Thyroid gland (tissue), 4 donors: ENCODE measurements around the gene RNU11. TPM values are rescaled to one million over a fixed set of nuclear protein-coding genes. Genes with fewer than 3 reads are reported as not detected.
"Not testable (repeated sequence)": the region's sequence is repeated elsewhere in the genome, so short reads cannot be mapped to it uniquely, and the experiment has no call there.

Source experiments
- DNase-seq, 2 donors: peaks; one replicate each; pipeline ENCODE4 v3.0.0-alpha.2; 2019
- H3K27ac ChIP-seq, 3 donors: fragments of 200-600 bp; sonication (generic); 1 replicate in 2 of 3; 2 replicates in 1 of 3; pipeline ENCODE4 v1.5.1; 2016 to 2019; ENCODE audit warnings: mild to moderate bottlenecking in 1 of 3, moderate library complexity in 1 of 3
- H3K27me3 ChIP-seq: fragments of 200-600 bp; sonication (generic); one replicate; pipeline ENCODE4 v1.5.1; 2019
- H3K36me3 ChIP-seq, 2 donors: fragments of 200-600 bp; sonication (generic); one replicate each; pipeline ENCODE4 v1.5.1; 2016 to 2019
- H3K4me1 ChIP-seq, 2 donors: fragments of 200-600 bp; sonication (generic); one replicate each; pipeline ENCODE4 v1.5.1; 2017 to 2019
- H3K4me3 ChIP-seq, 3 donors: fragments of 200-600 bp; sonication (generic); replicated peaks in 1 of 3; 1 replicate in 2 of 3; 2 replicates in 1 of 3; pipeline ENCODE4 v1.5.1; 2016; ENCODE audit warnings: mild to moderate bottlenecking in 1 of 3
- H3K9me3 ChIP-seq: fragments of 200-600 bp; sonication (generic); one replicate; pipeline ENCODE4 v1.5.1; 2017
- CTCF ChIP-seq, 6 experiments: fragments of 200-600 bp in 3 of 6; fragments of 450-650 bp in 3 of 6; sonication (generic) in 3 of 6; IDR thresholded peaks; one replicate each; pipeline ENCODE4 v1.5.1; 2016 to 2019; ENCODE audit warnings: antibody characterized with exemption in 6 of 6, mild to moderate bottlenecking in 2 of 6, inconsistent platforms in 1 of 6, moderate library complexity in 1 of 6
- POLR2A ChIP-seq, 2 donors: fragments of 450-650 bp; IDR thresholded peaks; one replicate each; pipeline ENCODE4 v1.6.1; 2017; ENCODE audit warnings: antibody characterized with exemption in 2 of 2, mild to moderate bottlenecking in 2 of 2, moderate library complexity in 1 of 2
- WGBS, 2 donors: methylation state at CpG; one replicate each; pipeline ENCODE4 v1.1.5; 2017; 5-methylcytosine and 5-hydroxymethylcytosine counted together
- intact Hi-C: fragments of 100-400 bp; cut with DNase I; formaldehyde crosslinking; loops from one replicate; pipeline ENCODE4 v1.15.1; 2023
- total RNA-seq, 4 donors: library from RNA; depleted of rRNA; stranded (reverse); fragments of >200 nt; gene quantifications; one replicate each; pipeline ENCODE4 v1.2.3, GENCODE V29; 2016

The RNU11 gene
- total RNA-seq, 4 donors from 2014 or later = not detected

DNA sequence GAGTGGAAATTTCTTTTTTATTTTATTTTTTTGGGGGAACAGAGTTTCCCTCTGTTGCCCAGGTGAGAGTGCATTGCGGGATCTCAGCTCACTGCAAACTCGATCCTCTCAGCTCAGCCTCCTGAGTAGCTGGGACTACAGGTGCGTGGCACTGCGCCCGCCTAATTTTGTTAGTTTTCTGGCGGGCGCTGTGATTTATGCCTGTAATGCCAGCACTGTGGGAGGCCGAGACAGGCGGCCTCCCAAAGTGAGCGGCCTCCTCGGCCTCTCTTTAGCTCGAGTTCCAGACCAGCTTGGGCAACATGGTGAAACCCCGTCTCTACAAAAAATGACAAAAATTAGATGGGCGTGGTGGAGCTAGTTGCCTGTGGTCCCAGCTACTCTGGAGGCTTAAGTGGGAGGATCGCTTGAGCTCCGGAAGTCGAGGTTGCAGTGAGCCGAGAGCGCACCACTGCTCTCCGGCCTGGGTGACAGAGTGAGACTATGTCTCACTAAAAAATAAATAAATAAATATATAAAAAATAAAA lies 22.9 kb downstream of the RNU11 start:
- Histone ChIP-seq H3K36me3 (no peaks in the 10 kb centered on the region), H3K4me3 (no peak overlapping the region), H3K9me3 (no peaks in the 10 kb centered on the region), H3K27me3 (no peaks in the 10 kb centered on the region), H3K27ac (no peak overlapping the region), H3K4me1 (peaks cover 9 to 16% of the 10 kb centered on the region in 2 donors)
- 95 to 96% methylated on average over 20 of the region's 20 CpGs for WGBS, 2 donors
- no peak for DNase-seq
- intact Hi-C loops = no loop called here
- TF ChIP-seq POLR2A (IDR thresholded peaks at IDR 0.05) (no peak), CTCF (IDR thresholded peaks at IDR 0.05) (no peak)

- H3K4me1 ChIP-seq, H3K36me3 ChIP-seq: not testable (repeated sequence)
These were observed 24.6 kb downstream of the RNU11 start for GRCh38 chr1:28672971-28673370.

DNA sequence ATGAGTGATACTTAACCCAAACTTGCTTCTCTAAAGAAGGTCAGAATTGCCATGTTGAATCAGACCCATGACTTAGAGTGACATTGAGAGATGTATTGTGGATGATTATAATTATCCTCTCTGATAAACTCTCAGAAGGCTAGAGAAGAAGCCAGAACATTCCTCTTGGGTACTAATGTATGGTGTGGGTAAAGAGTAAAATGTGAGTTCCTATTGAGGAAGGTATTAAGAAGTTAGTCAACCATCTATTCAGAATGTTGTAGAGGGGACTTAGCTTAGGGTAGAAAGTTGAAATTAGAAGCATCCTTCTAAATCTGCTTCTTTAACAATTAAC lies 27.5 kb downstream of the RNU11 start:
- Histone ChIP-seq H3K9me3 (no peaks in the 10 kb centered on the region), H3K27me3 (no peaks in the 10 kb centered on the region), H3K36me3 (no peaks in the 10 kb centered on the region), H3K4me3 (no peak overlapping the region), H3K4me1 (no peaks in the 10 kb centered on the region), H3K27ac (no peak overlapping the region)
- no peak for DNase-seq
- intact Hi-C loops = no loop called here
- TF ChIP-seq POLR2A (IDR thresholded peaks at IDR 0.05) (no peak), CTCF (IDR thresholded peaks at IDR 0.05) (no peak)

More at GRCh38 chr1:28672971-28673370, 24.6 kb downstream of the RNU11 start:
- H3K27me3 ChIP-seq, intact Hi-C loops, H3K27ac ChIP-seq, H3K9me3 ChIP-seq, H3K4me3 ChIP-seq, DNase-seq: not testable (repeated sequence)
- 94 to 95% methylated on average over 15 of the region's 15 CpGs for whole genome bisulfite sequencing, 2 donors

GRCh38 chr1:28680151-28680550 lies 31.8 kb downstream of the RNU11 start:
- Histone ChIP-seq H3K4me3 (no peak overlapping the region), H3K9me3 (no peaks in the 10 kb centered on the region), H3K27me3 (no peaks in the 10 kb centered on the region), H3K4me1 (no peaks in the 10 kb centered on the region), H3K36me3 (peaks cover 0 to 7% of the 10 kb centered on the region in 2 donors), H3K27ac (no peak overlapping the region)
- DNase-seq = no peak
- TF ChIP-seq CTCF (IDR thresholded peaks at IDR 0.05) (no peak), POLR2A (IDR thresholded peaks at IDR 0.05) (no peak)
- intact Hi-C loops = no loop called here
- 96 to 99% methylated on average over 4 of the region's 4 CpGs for WGBS, 2 donors

GRCh38 chr1:28682840-28683239 lies 34.4 kb downstream of the RNU11 start:
- Histone ChIP-seq H3K9me3 (no peaks in the 10 kb centered on the region), H3K27ac (no peak overlapping the region), H3K27me3 (no peaks in the 10 kb centered on the region), H3K36me3 (peaks cover 0 to 7% of the 10 kb centered on the region in 2 donors), H3K4me1 (no peaks in the 10 kb centered on the region), H3K4me3 (no peak overlapping the region)
- no peak for DNase-seq
- intact Hi-C loops = no loop called here
- WGBS, 2 donors = 86 to 90% methylated on average over 6 of the region's 6 CpGs
- TF ChIP-seq CTCF (IDR thresholded peaks at IDR 0.05) (no peak), POLR2A (IDR thresholded peaks at IDR 0.05) (no peak)

- DNase-seq = no peak
- no peak overlapping the region for H3K4me3 ChIP-seq
- H3K4me1 ChIP-seq = no peaks in the 10 kb centered on the region
- 91 to 92% methylated on average over 4 of the region's 4 CpGs for WGBS, 2 donors
- H3K27ac ChIP-seq = no peak overlapping the region
- intact Hi-C loops = no loop called here
- no peak for TF ChIP-seq CTCF (IDR thresholded peaks at IDR 0.05)
- TF ChIP-seq POLR2A (IDR thresholded peaks at IDR 0.05) = no peak
- no peaks in the 10 kb centered on the region for H3K9me3 ChIP-seq
- H3K27me3 ChIP-seq = no peaks in the 10 kb centered on the region
- peaks cover 0 to 7% of the 10 kb centered on the region in 2 donors for H3K36me3 ChIP-seq
These were observed 36.5 kb downstream of the RNU11 start for GRCh38 chr1:28684937-28685336.

DNA sequence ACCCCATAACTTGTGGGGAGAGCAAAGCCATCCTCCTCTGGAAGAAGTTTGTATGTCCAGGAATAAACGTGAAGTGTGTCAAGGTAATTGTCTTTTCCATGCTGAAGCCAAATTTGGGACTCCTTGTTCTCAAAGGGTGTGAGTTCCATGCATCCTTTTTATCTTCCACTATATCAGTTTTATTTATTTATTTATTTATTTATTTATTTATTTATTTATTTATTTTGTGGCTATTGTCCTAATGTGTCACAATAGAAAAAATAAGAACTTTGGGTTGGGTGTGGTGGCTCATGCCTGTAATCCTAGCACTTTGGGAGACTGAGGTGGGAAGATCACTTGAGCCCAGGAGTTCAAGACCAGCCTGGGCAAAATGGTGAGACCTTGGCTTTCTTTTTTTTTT lies 43.2 kb downstream of the RNU11 start:
- H3K27me3 ChIP-seq, H3K9me3 ChIP-seq, H3K27ac ChIP-seq, H3K4me3 ChIP-seq, H3K4me1 ChIP-seq, DNase-seq, intact Hi-C loops: not testable (repeated sequence)
- peaks cover 0 to 16% of the 10 kb centered on the region in 2 donors for H3K36me3 ChIP-seq
- WGBS, 2 donors = 95 to 96% methylated on average over 1 of the region's 1 CpG
